Neural progenitor cell (in vitro differentiated cells): ENCODE measurements around the gene GALR1. TPM values are rescaled to one million over a fixed set of nuclear protein-coding genes. Genes with fewer than 3 reads are reported as not detected.

Experiments used
- DNase-seq: peaks from one replicate; pipeline ENCODE4 v3.0.0-alpha.2; 2016; ENCODE audit warnings: low spot score
- H2AFZ ChIP-seq: fragments of 200-600 bp; sonication (generic); replicated peaks from 2 replicates; pipeline ENCODE4 v1.6.1; 2016; ENCODE audit warnings: antibody characterized with exemption
- H3F3A ChIP-seq: fragments of 200-600 bp; sonication (generic); 2 replicates; pipeline ENCODE4 v1.6.1; 2016; ENCODE audit warnings: antibody characterized with exemption, low read depth
- H3K27ac ChIP-seq: fragments of 200-600 bp; sonication (generic); 2 replicates; pipeline ENCODE4 v1.5.1; 2016; ENCODE audit warnings: mild to moderate bottlenecking
- H3K27me3 ChIP-seq: fragments of 200-600 bp; sonication (generic); 2 replicates; pipeline ENCODE4 v1.6.1; 2016; ENCODE audit warnings: mild to moderate bottlenecking, moderate library complexity
- H3K36me3 ChIP-seq: fragments of 200-600 bp; sonication (generic); 2 replicates; pipeline ENCODE4 v1.5.1; 2016
- H3K4me1 ChIP-seq: fragments of 200-600 bp; sonication (generic); 2 replicates; pipeline ENCODE4 v1.6.1; 2016; ENCODE audit warnings: mixed run types
- H3K4me2 ChIP-seq: fragments of 200-600 bp; sonication (generic); 2 replicates; pipeline ENCODE4 v1.6.1; 2016
- H3K4me3 ChIP-seq: fragments of 200-600 bp; sonication (generic); 2 replicates; pipeline ENCODE4 v1.5.1; 2016
- H3K79me2 ChIP-seq: fragments of 200-600 bp; sonication (generic); 2 replicates; pipeline ENCODE4 v1.6.1; 2016; ENCODE audit warnings: low read depth
- H3K9ac ChIP-seq: fragments of 200-600 bp; sonication (generic); 2 replicates; pipeline ENCODE4 v1.6.1; 2016
- H3K9me3 ChIP-seq: fragments of 200-600 bp; sonication (generic); 2 replicates; pipeline ENCODE4 v1.5.1; 2016; ENCODE audit warnings: low read depth
- H4K20me1 ChIP-seq: fragments of 200-600 bp; sonication (generic); 2 replicates; pipeline ENCODE4 v1.6.1; 2016; ENCODE audit warnings: low read depth
- H3K27ac Mint-ChIP-seq: 3 replicates; pipeline ENCODE4 v1.8.0; 2021; ENCODE audit warnings: mixed read lengths
- H3K27me3 Mint-ChIP-seq: 2 replicates; pipeline ENCODE4 v1.8.0; 2022; ENCODE audit warnings: low read depth, mild to moderate bottlenecking, inconsistent platforms, moderate library complexity, mixed read lengths; ENCODE audit not compliant: insufficient read depth
- H3K36me3 Mint-ChIP-seq: 3 replicates; pipeline ENCODE4 v1.8.0; 2021; ENCODE audit warnings: mixed read lengths
- H3K4me1 Mint-ChIP-seq: 3 replicates; pipeline ENCODE4 v1.8.0; 2021; ENCODE audit warnings: mixed read lengths
- H3K4me3 Mint-ChIP-seq: 3 replicates; pipeline ENCODE4 v1.8.0; 2021; ENCODE audit warnings: mild to moderate bottlenecking, moderate library complexity, mixed read lengths
- H3K9me3 Mint-ChIP-seq: 3 replicates; pipeline ENCODE4 v1.8.0; 2020; ENCODE audit warnings: mixed read lengths
- EZH2 ChIP-seq: fragments of 200-600 bp; sonication (generic); IDR thresholded peaks from 2 replicates; pipeline ENCODE4 v1.6.1; 2017; ENCODE audit warnings: antibody characterized with exemption, mild to moderate bottlenecking, moderate library complexity
- EZH2phosphoT487 ChIP-seq: fragments of 200-600 bp; sonication (generic); IDR thresholded peaks from 2 replicates; pipeline ENCODE4 v1.6.1; 2017; ENCODE audit warnings: antibody characterized with exemption
- total RNA-seq: library from RNA; depleted of rRNA; stranded (reverse); fragments of >200 nt; gene quantifications from 2 replicates; pipeline ENCODE4 v1.2.3, GENCODE V29; 2015; ENCODE audit warnings: low replicate concordance
- TF ChIP-seq, protein P1 (sequence below): fragments of 200-600 bp; sonication (generic); IDR thresholded peaks from 2 replicates; pipeline ENCODE4 v1.5.1; 2017; ENCODE audit warnings: antibody characterized with exemption, mild to moderate bottlenecking

Gene GALR1
- total RNA-seq, 1 donor from 2014 or later = not detected

DNA sequence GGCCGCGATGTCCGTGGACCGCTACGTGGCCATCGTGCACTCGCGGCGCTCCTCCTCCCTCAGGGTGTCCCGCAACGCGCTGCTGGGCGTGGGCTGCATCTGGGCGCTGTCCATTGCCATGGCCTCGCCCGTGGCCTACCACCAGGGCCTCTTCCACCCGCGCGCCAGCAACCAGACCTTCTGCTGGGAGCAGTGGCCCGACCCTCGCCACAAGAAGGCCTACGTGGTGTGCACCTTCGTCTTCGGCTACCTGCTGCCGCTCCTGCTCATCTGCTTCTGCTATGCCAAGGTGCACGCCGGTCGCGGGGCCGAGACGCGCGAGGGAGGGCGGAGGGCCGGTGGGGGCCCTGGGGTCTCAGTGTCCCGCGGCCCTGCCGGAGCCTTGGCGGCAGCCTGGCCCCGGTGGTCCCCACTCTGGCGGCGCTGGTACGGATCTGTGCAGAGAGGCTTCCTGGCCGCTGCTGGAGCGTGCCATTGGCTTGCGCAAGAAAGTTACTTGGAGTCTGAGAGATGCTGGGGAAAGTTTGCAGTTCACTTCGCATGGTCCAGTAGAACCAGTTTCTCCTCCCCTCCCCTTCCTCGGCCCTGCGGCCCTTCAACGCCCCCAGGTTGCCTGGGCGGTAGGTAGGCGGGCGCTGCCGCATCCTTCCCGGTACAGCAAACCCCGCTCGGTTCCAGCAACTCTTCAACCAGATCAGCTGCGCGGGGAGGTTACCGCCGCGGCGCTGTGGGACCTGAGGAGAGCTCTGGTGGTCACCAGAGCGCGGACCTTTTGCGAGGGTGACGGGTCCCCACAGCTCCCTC, 1.5 kb downstream of the GALR1 start:
- Histone ChIP-seq H3K4me3 (peak overlapping the region; percentile 74), H3K79me2 (no peaks in the 10 kb centered on the region), H3K36me3 (no peaks in the 10 kb centered on the region), H4K20me1 (peaks cover 12% of the 10 kb centered on the region), H2AFZ (peak overlapping the region; percentile 99), H3K9ac (no peak overlapping the region), H3K9me3 (peaks cover 3% of the 10 kb centered on the region), H3K4me1 (peaks cover 15% of the 10 kb centered on the region), H3F3A (peaks cover 5% of the 10 kb centered on the region), H3K4me2 (peak overlapping the region; percentile 99), H3K27ac (no peak overlapping the region), H3K27me3 (peaks cover 86% of the 10 kb centered on the region)
- TF ChIP-seq EZH2 (peak; percentile 96), EZH2phosphoT487 (peak; percentile 95)
- TF ChIP-seq, protein P1, sequence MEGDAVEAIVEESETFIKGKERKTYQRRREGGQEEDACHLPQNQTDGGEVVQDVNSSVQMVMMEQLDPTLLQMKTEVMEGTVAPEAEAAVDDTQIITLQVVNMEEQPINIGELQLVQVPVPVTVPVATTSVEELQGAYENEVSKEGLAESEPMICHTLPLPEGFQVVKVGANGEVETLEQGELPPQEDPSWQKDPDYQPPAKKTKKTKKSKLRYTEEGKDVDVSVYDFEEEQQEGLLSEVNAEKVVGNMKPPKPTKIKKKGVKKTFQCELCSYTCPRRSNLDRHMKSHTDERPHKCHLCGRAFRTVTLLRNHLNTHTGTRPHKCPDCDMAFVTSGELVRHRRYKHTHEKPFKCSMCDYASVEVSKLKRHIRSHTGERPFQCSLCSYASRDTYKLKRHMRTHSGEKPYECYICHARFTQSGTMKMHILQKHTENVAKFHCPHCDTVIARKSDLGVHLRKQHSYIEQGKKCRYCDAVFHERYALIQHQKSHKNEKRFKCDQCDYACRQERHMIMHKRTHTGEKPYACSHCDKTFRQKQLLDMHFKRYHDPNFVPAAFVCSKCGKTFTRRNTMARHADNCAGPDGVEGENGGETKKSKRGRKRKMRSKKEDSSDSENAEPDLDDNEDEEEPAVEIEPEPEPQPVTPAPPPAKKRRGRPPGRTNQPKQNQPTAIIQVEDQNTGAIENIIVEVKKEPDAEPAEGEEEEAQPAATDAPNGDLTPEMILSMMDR = no peak
- H3K36me3 Mint-ChIP-seq = no peaks in the 10 kb centered on the region
- no peak overlapping the region for H3K27ac Mint-ChIP-seq
- peak overlapping the region; percentile 81 for H3K4me3 Mint-ChIP-seq
- peak; percentile 73 for DNase-seq
- peaks cover 17% of the 10 kb centered on the region for H3K4me1 Mint-ChIP-seq
- peaks cover 46% of the 10 kb centered on the region for H3K27me3 Mint-ChIP-seq
- H3K9me3 Mint-ChIP-seq = peaks cover 18% of the 10 kb centered on the region

DNA sequence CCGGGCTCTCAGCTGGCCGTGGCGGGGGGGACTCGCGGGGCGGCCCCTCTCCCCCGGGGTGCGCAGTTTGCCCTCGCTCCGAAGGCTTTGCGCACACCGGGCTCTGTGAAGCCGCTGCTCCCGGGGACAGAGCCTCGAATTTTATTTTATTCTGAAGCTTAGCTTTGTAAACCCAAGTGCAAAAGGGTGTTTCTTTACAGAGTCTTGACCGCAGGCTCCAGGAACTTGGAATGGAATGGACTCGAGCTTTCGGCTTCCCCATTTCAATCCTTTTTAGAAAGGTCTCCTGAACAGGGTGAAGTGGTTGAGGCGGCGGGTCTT, 2.0 kb downstream of the GALR1 start:
- Histone ChIP-seq H3K27ac (no peak overlapping the region), H3K27me3 (peaks cover 86% of the 10 kb centered on the region), H3K9ac (no peak overlapping the region), H3K9me3 (peaks cover 3% of the 10 kb centered on the region), H3K4me2 (peak overlapping the region; percentile 99), H2AFZ (peak overlapping the region; percentile 68), H3K4me1 (peaks cover 15% of the 10 kb centered on the region), H3K36me3 (no peaks in the 10 kb centered on the region), H3K4me3 (peak overlapping the region; percentile 74), H4K20me1 (peaks cover 12% of the 10 kb centered on the region), H3F3A (peaks cover 5% of the 10 kb centered on the region), H3K79me2 (no peaks in the 10 kb centered on the region)
- Mint-ChIP-seq H3K27me3 (peaks cover 43% of the 10 kb centered on the region), H3K36me3 (no peaks in the 10 kb centered on the region), H3K27ac (no peak overlapping the region), H3K4me1 (peaks cover 17% of the 10 kb centered on the region), H3K4me3 (peak overlapping the region; percentile 41), H3K9me3 (peaks cover 18% of the 10 kb centered on the region)
- DNase-seq = no peak
- TF ChIP-seq, protein P1 = no peak
- TF ChIP-seq EZH2 (peak; percentile 1), EZH2phosphoT487 (peak; percentile 91)

DNA sequence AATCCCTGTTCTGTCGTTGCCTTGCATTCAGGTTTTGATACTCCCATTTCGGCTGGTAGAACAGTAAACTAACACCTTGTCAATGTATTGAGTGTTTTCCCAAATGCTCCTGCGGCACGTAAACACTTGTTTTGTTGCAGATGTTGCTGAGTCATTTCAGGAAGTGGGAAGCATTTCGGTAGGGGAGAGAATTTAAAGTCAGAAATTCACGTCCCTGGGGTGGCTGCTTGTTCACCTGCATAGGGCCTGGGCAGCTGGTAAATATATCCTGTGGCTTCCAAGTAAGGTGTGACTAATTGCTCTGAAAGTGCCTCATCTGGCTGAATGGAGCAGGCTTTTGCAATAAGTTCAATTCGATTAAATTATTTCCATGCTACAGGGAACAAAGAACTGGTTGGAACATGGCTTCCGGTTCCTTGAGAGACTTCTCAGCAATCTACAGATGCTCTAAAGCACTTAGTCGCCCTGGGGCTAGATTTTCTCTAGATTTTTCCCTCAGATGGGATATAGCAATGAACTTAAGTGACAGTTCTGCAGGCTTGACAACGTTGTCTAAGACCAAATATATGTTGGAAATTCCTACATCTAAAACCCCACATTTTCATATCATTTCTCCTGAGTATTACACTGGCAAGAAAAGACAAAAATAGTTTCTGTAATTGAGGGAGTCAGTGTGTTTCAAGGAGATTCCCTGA, 5.2 kb downstream of the GALR1 start:
- Mint-ChIP-seq H3K4me1 (peaks cover 10% of the 10 kb centered on the region), H3K27ac (no peak overlapping the region), H3K27me3 (peaks cover 29% of the 10 kb centered on the region), H3K9me3 (peaks cover 12% of the 10 kb centered on the region), H3K36me3 (no peaks in the 10 kb centered on the region), H3K4me3 (no peak overlapping the region)
- Histone ChIP-seq H2AFZ (peak overlapping the region; percentile 69), H4K20me1 (peaks cover 12% of the 10 kb centered on the region), H3K4me2 (no peak overlapping the region), H3F3A (no peaks in the 10 kb centered on the region), H3K9me3 (no peaks in the 10 kb centered on the region), H3K4me1 (peaks cover 12% of the 10 kb centered on the region), H3K27ac (no peak overlapping the region), H3K27me3 (peaks cover 54% of the 10 kb centered on the region), H3K4me3 (no peak overlapping the region), H3K36me3 (no peaks in the 10 kb centered on the region), H3K9ac (no peak overlapping the region), H3K79me2 (no peaks in the 10 kb centered on the region)
- no peak for DNase-seq
- TF ChIP-seq, protein P1 = no peak
- no peak for TF ChIP-seq EZH2phosphoT487
- no peak for TF ChIP-seq EZH2
